Vagina (tissue), 2 donors: ENCODE results near the gene P2RY2.

Source experiments
- POLR2A ChIP-seq, 2 donors: fragments of 450-650 bp; IDR thresholded peaks; one replicate each; pipeline ENCODE4 v1.6.1; 2017; ENCODE audit warnings: antibody characterized with exemption in 2 of 2, mild to moderate bottlenecking in 2 of 2, moderate library complexity in 2 of 2
- TF ChIP-seq, protein P1 (sequence below), 3 experiments: fragments of 450-650 bp in 2 of 3; fragments of 200-600 bp in 1 of 3; sonication (generic) in 1 of 3; IDR thresholded peaks; one replicate each; pipeline ENCODE4 v1.5.1; 2017 to 2019; ENCODE audit warnings: antibody characterized with exemption in 3 of 3, mild to moderate bottlenecking in 2 of 3, moderate library complexity in 2 of 3

DNA sequence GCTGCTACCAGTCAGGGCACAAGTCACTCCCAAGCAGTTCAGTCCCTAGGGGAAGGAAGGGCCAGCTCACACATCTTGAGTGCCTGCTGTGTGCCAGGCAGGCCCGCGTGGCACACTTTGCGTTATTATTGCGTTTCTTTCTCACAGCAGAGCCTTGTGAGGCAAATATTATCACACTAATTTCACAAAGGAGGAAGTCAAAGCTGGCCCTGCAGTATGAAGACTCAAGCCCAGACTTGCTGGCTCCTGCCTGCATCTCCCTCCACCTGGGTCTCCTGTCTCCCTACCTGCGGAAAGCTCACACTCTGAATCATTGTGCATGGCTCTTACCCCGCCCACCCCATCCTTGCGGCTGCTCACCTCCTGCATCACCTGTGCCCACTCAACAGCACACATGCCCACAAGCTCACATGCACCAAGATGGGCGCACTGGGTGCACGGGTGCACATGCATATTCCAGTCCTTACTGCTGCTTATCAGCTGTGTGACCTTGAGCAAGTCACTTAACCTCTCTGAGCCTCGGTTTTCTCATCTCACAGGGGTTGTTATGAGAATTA lies 31.7 kb upstream of the P2RY2 start:
- TF ChIP-seq POLR2A (IDR thresholded peaks at IDR 0.05) = no peak
- TF ChIP-seq, protein P1, sequence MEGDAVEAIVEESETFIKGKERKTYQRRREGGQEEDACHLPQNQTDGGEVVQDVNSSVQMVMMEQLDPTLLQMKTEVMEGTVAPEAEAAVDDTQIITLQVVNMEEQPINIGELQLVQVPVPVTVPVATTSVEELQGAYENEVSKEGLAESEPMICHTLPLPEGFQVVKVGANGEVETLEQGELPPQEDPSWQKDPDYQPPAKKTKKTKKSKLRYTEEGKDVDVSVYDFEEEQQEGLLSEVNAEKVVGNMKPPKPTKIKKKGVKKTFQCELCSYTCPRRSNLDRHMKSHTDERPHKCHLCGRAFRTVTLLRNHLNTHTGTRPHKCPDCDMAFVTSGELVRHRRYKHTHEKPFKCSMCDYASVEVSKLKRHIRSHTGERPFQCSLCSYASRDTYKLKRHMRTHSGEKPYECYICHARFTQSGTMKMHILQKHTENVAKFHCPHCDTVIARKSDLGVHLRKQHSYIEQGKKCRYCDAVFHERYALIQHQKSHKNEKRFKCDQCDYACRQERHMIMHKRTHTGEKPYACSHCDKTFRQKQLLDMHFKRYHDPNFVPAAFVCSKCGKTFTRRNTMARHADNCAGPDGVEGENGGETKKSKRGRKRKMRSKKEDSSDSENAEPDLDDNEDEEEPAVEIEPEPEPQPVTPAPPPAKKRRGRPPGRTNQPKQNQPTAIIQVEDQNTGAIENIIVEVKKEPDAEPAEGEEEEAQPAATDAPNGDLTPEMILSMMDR (IDR thresholded peaks at IDR 0.05) = no peak
